C4-2B (cell line): ENCODE measurements around the gene ARID3C.

Experiments
- CTCF ChIP-seq: fragments of 450-650 bp; conservative IDR thresholded peaks from 2 replicates; pipeline ENCODE4 v1.5.1; 2017; ENCODE audit warnings: mild to moderate bottlenecking
- ZFX ChIP-seq: fragments of 450-650 bp; IDR thresholded peaks from 2 replicates; pipeline ENCODE4 v1.6.1; 2017

- TF ChIP-seq CTCF: no peak
- no peak for TF ChIP-seq ZFX
These were observed 13.7 kb downstream of the ARID3C start for GRCh38 chr9:34615132-34615531.
